B cell (primary cell): Measurements from ENCODE around the gene BUD13. TPM values are rescaled to one million over a fixed set of nuclear protein-coding genes. Genes with fewer than 3 reads are reported as not detected.

ENCODE experiments used
- ATAC-seq: fragments of 200-7000 bp; cut with Tn5 transposase; one replicate; pipeline ENCODE4 v1.10.0; 2021; ENCODE audit warnings: low read depth, mild to moderate bottlenecking, moderate number of reproducible peaks, moderate library complexity
- CTCF ChIA-PET: fragments of 350-600 bp; sonication (Branson Sonifier 250); formaldehyde crosslinking; loops from one replicate; lab custom pipeline; 2021; ENCODE audit warnings: antibody characterized with exemption, inconsistent platforms; lab: Charles Lee
- POLR2A ChIA-PET: fragments of 350-600 bp; sonication (Branson Sonifier 250); formaldehyde crosslinking; loops from one replicate; lab custom pipeline; 2021; ENCODE audit warnings: antibody characterized with exemption; lab: Charles Lee
- DNase-seq: peaks from one replicate; pipeline ENCODE4 v3.0.0; 2013
- H2AFZ ChIP-seq: 2 replicates; pipeline ENCODE4 v1.6.1; 2012; ENCODE audit warnings: mild to moderate bottlenecking, low read depth, low read length; ENCODE audit not compliant: insufficient read depth, poor library complexity, severe bottlenecking
- H3K27ac ChIP-seq, 2 donors: 1 replicate in 1 of 2; 2 replicates in 1 of 2; pipeline ENCODE4 v1.5.1; 2012 to 2013; ENCODE audit warnings: low read length in 2 of 2, mild to moderate bottlenecking in 2 of 2, moderate library complexity in 1 of 2
- H3K27me3 ChIP-seq, 4 experiments: fragments of 200-600 bp in 1 of 4; sonication (generic) in 1 of 4; replicated peaks in 1 of 4; 1 replicate in 2 of 4; 2 replicates in 2 of 4; pipeline versions ENCODE4 v1.6.1 to v1.7.0; 2013 to 2016; ENCODE audit warnings: low read length in 3 of 4, mild to moderate bottlenecking in 2 of 4, mixed read lengths in 1 of 4, moderate library complexity in 1 of 4; ENCODE audit not compliant: insufficient read depth in 4 of 4, control insufficient read depth in 3 of 4; ENCODE audit errors: control extremely low read depth in 1 of 4
- H3K36me3 ChIP-seq, 2 experiments: replicated peaks in 1 of 2; 1 replicate in 1 of 2; 2 replicates in 1 of 2; pipeline versions ENCODE4 v1.6.1 to v1.7.1; 2013; ENCODE audit warnings: low read length in 1 of 2; ENCODE audit not compliant: insufficient read depth in 2 of 2, control insufficient read depth in 1 of 2; ENCODE audit errors: control extremely low read depth in 1 of 2, extremely low read depth in 1 of 2
- H3K4me1 ChIP-seq, 2 donors: fragments of 200-600 bp in 1 of 2; sonication (generic) in 1 of 2; 1 replicate in 1 of 2; 2 replicates in 1 of 2; pipeline versions ENCODE4 v1.5.1 to v1.6.1; 2013 to 2017; ENCODE audit warnings: low read length in 2 of 2; ENCODE audit not compliant: control insufficient read depth in 2 of 2, insufficient read depth in 2 of 2
- H3K4me2 ChIP-seq: replicated peaks from 2 replicates; pipeline ENCODE3; 2012; ENCODE audit warnings: mild to moderate bottlenecking, low read depth, low read length; ENCODE audit not compliant: poor library complexity, severe bottlenecking
- H3K4me3 ChIP-seq, 5 experiments: fragments of 200-600 bp in 1 of 5; sonication (generic) in 1 of 5; 1 replicate in 3 of 5; 2 replicates in 2 of 5; pipeline versions ENCODE4 v1.5.1 to v1.7.0; 2011 to 2016; ENCODE audit warnings: low read length in 4 of 5, mild to moderate bottlenecking in 4 of 5, low read depth in 2 of 5, control low read depth in 1 of 5, moderate library complexity in 1 of 5; ENCODE audit not compliant: insufficient read depth in 1 of 5; ENCODE audit errors: control extremely low read depth in 1 of 5, extremely low read depth in 1 of 5
- H3K79me2 ChIP-seq: fragments of 200-600 bp; sonication (generic); one replicate; pipeline ENCODE4 v1.6.0; 2016; ENCODE audit warnings: low read length; ENCODE audit not compliant: control insufficient read depth, insufficient read depth
- H3K9ac ChIP-seq: fragments of 200-600 bp; sonication (generic); 2 replicates; pipeline ENCODE4 v1.6.1; 2017; ENCODE audit warnings: mild to moderate bottlenecking, low read length, moderate library complexity
- H3K9me3 ChIP-seq, 3 donors: one replicate each; pipeline versions ENCODE4 v1.6.1 to v1.7.1; 2013; ENCODE audit warnings: low read length in 2 of 3; ENCODE audit not compliant: control insufficient read depth in 2 of 3, insufficient read depth in 1 of 3; ENCODE audit errors: control extremely low read depth in 1 of 3
- H4K20me1 ChIP-seq: 2 replicates; pipeline ENCODE4 v1.6.0; 2012; ENCODE audit warnings: mild to moderate bottlenecking, low read length; ENCODE audit not compliant: insufficient read depth, control insufficient read depth, poor library complexity, severe bottlenecking
- H3K27ac Mint-ChIP-seq: one replicate; pipeline ENCODE4 v1.8.0; 2021; ENCODE audit warnings: mixed read lengths
- H3K27me3 Mint-ChIP-seq: one replicate; pipeline ENCODE4 v1.8.0; 2021; ENCODE audit warnings: mixed read lengths
- H3K4me1 Mint-ChIP-seq: one replicate; pipeline ENCODE4 v1.8.0; 2021; ENCODE audit warnings: mixed read lengths
- H3K4me3 Mint-ChIP-seq: one replicate; pipeline ENCODE4 v1.8.0; 2021; ENCODE audit warnings: mixed read lengths
- H3K9me3 Mint-ChIP-seq: one replicate; pipeline ENCODE4 v1.8.0; 2022; ENCODE audit warnings: mixed read lengths; ENCODE audit not compliant: insufficient read depth
- EZH2 ChIP-seq: IDR thresholded peaks from 2 replicates; pipeline ENCODE4 v1.6.1; 2012; ENCODE audit warnings: borderline replicate concordance, low read depth, mild to moderate bottlenecking, moderate library complexity, low read length; ENCODE audit not compliant: insufficient read depth, poor library complexity, severe bottlenecking
- WGBS: methylation state at CpG from one replicate; pipeline ENCODE4 v1.1.5; 2013; ENCODE audit warnings: missing lambda C conversion rate; ENCODE audit not compliant: insufficient coverage; 5-methylcytosine and 5-hydroxymethylcytosine counted together
- intact Hi-C: fragments of 100-400 bp; cut with micrococcal nuclease; formaldehyde crosslinking; loops from one replicate; pipeline ENCODE4 v1.10.0; 2022
- polyA plus RNA-seq: library from polyadenylated mRNA; depleted of rRNA; stranded (reverse); fragments of >200 nt; gene quantifications from 2 replicates; pipeline ENCODE4 v1.2.3, GENCODE V29; 2012
- total RNA-seq, 2 donors: library from RNA; stranded (reverse); fragments of 120-200 nt in 1 of 2; gene quantifications; 1 replicate in 1 of 2; 2 replicates in 1 of 2; pipeline versions ENCODE4 v1.2.3 to v1.2.4, GENCODE V29; 2013 to 2022
- TF ChIP-seq, protein P1 (sequence below): fragments of 200-600 bp; IDR thresholded peaks from one replicate; pipeline ENCODE4 v1.8.0; 2022; ENCODE audit warnings: antibody characterized with exemption, mild to moderate bottlenecking

Gene BUD13
- total and polyA plus RNA-seq, 2 donors (not counting 1 experiment from before 2014, with no cell fraction given): 14.1 to 24.2 TPM

DNA sequence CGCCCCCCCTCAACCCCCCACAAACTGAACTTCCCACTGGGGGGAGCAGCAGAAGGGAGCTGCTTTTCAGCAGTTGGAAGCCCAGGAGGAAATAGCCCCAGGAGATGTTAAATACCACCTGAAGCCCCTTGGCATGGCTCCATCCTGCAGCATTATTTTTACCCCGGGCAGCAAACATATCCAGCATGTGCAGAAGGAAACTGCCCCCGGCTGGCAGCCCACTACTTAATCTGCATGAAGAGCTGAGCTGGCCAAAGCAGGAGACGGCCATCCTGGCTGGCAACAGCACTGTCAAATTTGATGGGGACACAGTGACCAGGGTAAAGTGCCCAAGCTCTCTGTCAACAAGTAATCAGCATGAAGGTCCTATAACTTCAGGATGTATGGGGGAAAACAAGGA is 32.0 kb downstream of the BUD13 start:
- Histone ChIP-seq H3K36me3 (peaks cover 1 to 3% of the 10 kb centered on the region in 2 experiments), H3K27ac (no peak overlapping the region), H3K9me3 (no peaks in the 10 kb centered on the region), H3K4me2 (no peak overlapping the region), H3K27me3 (no peaks in the 10 kb centered on the region), H3K4me1 (no peaks in the 10 kb centered on the region), H3K4me3 (no peak overlapping the region), H2AFZ (no peak overlapping the region), H3K79me2 (no peaks in the 10 kb centered on the region), H4K20me1 (no peaks in the 10 kb centered on the region), H3K9ac (no peak overlapping the region)
- ChIA-PET POLR2A (no interaction called here), CTCF (interaction anchor here (0.8 to 1.1 kb wide), 2 partner anchors 8 to 10 kb away, joined by 3 read pairs; no protein-coding TSS in a partner anchor)
- DNase-seq: no peak
- WGBS: 57% methylated on average over 3 of the region's 4 CpGs
- H3K4me3 Mint-ChIP-seq: no peak overlapping the region
- no peak for TF ChIP-seq EZH2
- TF ChIP-seq, protein P1, sequence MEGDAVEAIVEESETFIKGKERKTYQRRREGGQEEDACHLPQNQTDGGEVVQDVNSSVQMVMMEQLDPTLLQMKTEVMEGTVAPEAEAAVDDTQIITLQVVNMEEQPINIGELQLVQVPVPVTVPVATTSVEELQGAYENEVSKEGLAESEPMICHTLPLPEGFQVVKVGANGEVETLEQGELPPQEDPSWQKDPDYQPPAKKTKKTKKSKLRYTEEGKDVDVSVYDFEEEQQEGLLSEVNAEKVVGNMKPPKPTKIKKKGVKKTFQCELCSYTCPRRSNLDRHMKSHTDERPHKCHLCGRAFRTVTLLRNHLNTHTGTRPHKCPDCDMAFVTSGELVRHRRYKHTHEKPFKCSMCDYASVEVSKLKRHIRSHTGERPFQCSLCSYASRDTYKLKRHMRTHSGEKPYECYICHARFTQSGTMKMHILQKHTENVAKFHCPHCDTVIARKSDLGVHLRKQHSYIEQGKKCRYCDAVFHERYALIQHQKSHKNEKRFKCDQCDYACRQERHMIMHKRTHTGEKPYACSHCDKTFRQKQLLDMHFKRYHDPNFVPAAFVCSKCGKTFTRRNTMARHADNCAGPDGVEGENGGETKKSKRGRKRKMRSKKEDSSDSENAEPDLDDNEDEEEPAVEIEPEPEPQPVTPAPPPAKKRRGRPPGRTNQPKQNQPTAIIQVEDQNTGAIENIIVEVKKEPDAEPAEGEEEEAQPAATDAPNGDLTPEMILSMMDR: no peak
- ATAC-seq: no peak
- H3K27me3 Mint-ChIP-seq: no peaks in the 10 kb centered on the region
- intact Hi-C loops: no loop called here
- no peaks in the 10 kb centered on the region for H3K4me1 Mint-ChIP-seq
- H3K9me3 Mint-ChIP-seq: no peaks in the 10 kb centered on the region
- no peak overlapping the region for H3K27ac Mint-ChIP-seq

DNA sequence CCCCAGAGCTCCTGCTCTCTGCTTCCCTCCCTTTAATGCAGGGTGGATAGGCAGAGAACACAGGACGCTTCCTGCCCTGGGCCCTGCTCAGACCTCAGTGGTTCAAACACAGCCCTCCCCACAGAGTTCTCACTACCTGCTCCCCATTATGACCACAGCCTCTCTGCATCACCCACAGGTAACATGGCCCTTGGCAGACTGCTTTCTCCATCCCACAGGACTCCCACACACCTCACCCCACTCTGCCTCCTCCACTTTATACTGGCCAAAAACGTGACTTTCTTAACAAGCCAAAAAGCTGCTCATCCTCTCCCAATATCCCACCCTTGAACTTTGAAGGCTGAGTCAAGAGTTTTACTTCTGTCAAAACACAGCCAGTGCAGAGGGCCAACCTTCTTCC is 33.8 kb downstream of the BUD13 start:
- H3K9me3 Mint-ChIP-seq: no peaks in the 10 kb centered on the region
- peaks cover 1% of the 10 kb centered on the region for H3K4me1 Mint-ChIP-seq
- no peaks in the 10 kb centered on the region for H3K27me3 Mint-ChIP-seq
- H3K79me2 ChIP-seq: no peaks in the 10 kb centered on the region
- no peak overlapping the region for H3K27ac Mint-ChIP-seq
- 90% methylated on average over 2 of the region's 2 CpGs for WGBS
- no peaks in the 10 kb centered on the region for H3K27me3 ChIP-seq
- H2AFZ ChIP-seq: no peak overlapping the region
- H4K20me1 ChIP-seq: no peaks in the 10 kb centered on the region
- ChIA-PET POLR2A (no interaction called here), CTCF (interaction anchor here (1.4 kb wide), 1 partner anchor 15 kb away, joined by 3 read pairs; no protein-coding TSS in a partner anchor)
- peaks cover 0 to 3% of the 10 kb centered on the region in 2 donors for H3K4me1 ChIP-seq
- no peak overlapping the region for H3K4me3 Mint-ChIP-seq
- no peak overlapping the region for H3K4me2 ChIP-seq
- H3K4me3 ChIP-seq: no peak overlapping the region
- intact Hi-C loops: no loop called here
- TF ChIP-seq, protein P1: no peak
- TF ChIP-seq EZH2: no peak
- H3K9ac ChIP-seq: no peak overlapping the region
- ATAC-seq (no peak), DNase-seq (no peak)
- no peaks in the 10 kb centered on the region for H3K9me3 ChIP-seq
- no peak overlapping the region for H3K27ac ChIP-seq
- H3K36me3 ChIP-seq: peaks cover 0 to 1% of the 10 kb centered on the region in 2 experiments
